ENCODE data around the gene SUPT6H.

Gene SUPT6H

GRCh38 chr17:28703552-28704218 lies 41.7 kb downstream of the SUPT6H start:
- H3K4me3 Mint-ChIP-seq, result no peak overlapping the region
- H3K9me3 Mint-ChIP-seq (ENCODE audit: low read depth), result no peaks in the 10 kb centered on the region
- H3K27me3 Mint-ChIP-seq, result no peaks in the 10 kb centered on the region
- no peaks in the 10 kb centered on the region for H3K36me3 Mint-ChIP-seq
- no peaks in the 10 kb centered on the region for H3K4me1 Mint-ChIP-seq (ENCODE audit: low read depth)
- peak overlapping the region; percentile 43 for H3K27ac Mint-ChIP-seq

DNA sequence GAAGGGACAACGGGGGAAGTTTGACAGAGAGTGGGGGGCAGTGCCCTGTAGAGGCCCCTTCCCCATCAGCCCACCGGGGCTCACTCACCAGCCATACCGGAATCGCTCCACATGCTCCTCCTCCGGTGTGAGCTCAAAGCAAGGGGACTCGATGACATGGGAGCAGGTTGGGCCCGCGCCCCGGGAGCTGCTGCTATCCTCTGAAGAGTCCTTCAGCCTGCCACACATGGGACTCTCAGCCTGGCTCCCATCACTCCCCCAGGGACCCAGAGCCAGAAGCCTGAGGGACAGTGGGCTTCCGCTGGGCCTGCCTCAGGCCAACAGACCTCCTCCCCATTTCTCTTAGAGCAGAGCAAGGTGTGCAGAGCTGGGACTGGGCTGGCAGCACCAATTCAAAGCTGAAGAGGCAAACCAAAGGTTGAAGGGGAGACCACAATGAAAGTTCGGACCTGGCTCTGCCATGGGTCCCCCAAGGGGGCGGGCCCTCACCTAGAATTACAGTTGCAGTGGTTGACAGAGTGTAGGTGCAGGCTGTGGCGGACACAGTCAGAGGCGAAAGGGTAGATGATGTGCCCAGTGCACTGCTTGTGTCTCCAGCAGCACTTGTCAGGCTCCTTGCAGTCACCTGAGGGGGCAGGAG lies 42.3 kb downstream of the SUPT6H start:
- H3K4me1 Mint-ChIP-seq (ENCODE audit: low read depth), result no peaks in the 10 kb centered on the region
- no peaks in the 10 kb centered on the region for H3K36me3 Mint-ChIP-seq
- no peaks in the 10 kb centered on the region for H3K9me3 Mint-ChIP-seq (ENCODE audit: low read depth)
- H3K27me3 Mint-ChIP-seq, result no peaks in the 10 kb centered on the region
- H3K4me3 Mint-ChIP-seq, result no peak overlapping the region
- no peak overlapping the region for H3K27ac Mint-ChIP-seq

DNA sequence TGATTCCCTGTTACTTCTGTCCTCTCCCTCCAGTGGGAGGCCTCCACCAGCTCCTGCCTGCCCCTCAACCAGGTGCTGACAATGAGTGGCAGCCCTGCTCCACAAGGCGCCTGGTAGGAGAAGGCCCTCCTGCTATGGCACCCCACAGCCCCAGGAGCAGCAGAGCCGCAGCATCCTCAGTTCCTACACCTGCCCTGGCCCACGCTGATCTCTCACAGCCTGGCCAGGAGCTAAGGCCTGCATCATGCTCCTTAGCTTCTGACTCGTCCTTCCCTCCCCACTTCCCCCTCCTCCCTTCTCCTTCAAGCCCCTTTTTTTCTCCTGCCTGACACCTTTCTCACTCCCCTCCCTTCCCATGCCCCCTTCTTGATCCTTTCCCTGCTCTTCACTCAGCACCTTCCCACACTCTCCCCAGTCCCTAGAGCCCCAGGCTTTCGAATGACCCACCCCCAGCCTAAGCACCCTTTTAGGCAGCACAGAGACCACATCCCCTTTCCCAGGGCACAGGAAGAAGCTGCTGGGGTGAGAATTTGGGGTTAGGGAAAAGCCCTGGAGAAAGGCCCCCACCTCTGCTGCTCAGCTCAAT lies 43.2 kb downstream of the SUPT6H start:
- no peaks in the 10 kb centered on the region for H3K27me3 Mint-ChIP-seq
- H3K9me3 Mint-ChIP-seq (ENCODE audit: low read depth), result no peaks in the 10 kb centered on the region
- no peak overlapping the region for H3K4me3 Mint-ChIP-seq
- peak overlapping the region; percentile 68 for H3K27ac Mint-ChIP-seq
- H3K36me3 Mint-ChIP-seq, result no peaks in the 10 kb centered on the region
- no peaks in the 10 kb centered on the region for H3K4me1 Mint-ChIP-seq (ENCODE audit: low read depth)

DNA sequence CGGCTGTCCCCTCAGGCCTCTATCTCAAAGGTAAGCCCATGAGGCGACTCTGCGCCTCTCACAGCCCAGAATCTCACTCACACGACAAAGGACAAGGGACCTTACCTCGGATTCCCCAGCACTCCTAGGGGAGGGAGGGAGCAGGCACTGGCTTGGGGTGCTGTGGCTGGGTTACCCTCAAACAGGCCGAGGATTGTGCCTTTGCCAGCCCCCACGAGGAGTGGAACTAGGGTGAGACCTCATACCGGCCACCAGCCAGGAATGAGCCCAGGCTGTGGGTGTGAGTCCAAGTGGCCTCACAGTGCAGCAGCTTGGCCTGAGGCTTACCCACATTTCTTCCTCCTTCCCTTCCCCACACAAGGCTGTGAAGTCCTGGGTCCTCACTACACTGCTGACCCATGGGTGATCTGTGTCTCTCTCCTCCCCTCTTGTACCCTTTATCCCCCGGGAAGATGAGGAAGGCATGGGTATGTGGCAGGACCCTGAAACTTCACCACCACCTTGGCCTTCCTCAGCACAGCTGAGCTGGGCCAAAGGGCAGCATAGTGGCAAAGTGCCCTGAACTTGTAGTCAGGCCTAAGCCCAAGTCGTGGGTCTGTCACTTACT lies 43.8 kb downstream of the SUPT6H start:
- Mint-ChIP-seq H3K36me3 (no peaks in the 10 kb centered on the region), H3K27me3 (no peaks in the 10 kb centered on the region), H3K9me3 (ENCODE audit: low read depth) (no peaks in the 10 kb centered on the region), H3K4me3 (no peak overlapping the region), H3K4me1 (ENCODE audit: low read depth) (peaks cover 4% of the 10 kb centered on the region), H3K27ac (peak overlapping the region; percentile 68)

DNA sequence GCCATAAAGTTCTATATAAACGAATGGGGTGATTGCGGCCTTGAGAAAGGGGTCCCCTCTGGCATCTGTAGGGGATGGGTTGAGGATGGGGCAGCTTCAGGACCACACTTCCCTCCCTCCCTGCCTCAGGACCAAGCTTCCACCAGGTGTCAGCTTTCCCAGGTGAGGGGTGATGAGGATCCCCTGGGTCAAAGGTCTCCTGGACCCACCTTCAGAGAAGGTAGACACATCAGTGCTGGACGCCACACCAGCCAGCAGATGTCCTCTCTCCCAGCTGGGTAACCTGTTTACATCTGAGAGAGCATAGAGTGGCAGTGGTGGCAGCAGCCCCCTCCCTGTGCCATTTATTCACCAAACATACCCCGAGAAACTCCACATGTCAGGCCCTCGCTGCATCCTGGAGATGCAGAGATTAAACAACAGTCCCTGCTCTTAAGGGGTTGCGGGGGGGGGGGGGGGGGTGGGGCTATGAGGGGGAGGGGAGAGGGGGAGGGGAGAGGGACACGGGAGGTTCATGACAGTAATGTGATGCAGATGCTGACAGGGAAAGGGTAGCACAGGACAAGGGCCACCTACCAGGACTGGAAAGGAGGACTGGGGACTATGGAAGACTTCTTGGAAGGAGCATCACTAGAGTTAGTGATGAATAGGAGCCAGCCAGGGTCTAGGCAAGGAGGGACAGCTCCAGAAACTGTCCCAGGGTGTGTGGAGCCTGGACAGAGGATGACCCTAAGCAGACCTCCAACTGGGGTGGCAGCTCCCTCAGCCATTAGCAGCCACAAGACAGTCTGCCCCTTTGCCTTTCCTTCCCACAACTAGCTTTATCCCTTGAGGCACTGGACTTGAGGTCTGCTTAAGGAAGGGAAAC lies 44.7 kb downstream of the SUPT6H start:
- Mint-ChIP-seq H3K4me1 (ENCODE audit: low read depth) (peaks cover 8% of the 10 kb centered on the region), H3K9me3 (ENCODE audit: low read depth) (no peaks in the 10 kb centered on the region), H3K27me3 (no peaks in the 10 kb centered on the region), H3K4me3 (no peak overlapping the region), H3K36me3 (no peaks in the 10 kb centered on the region), H3K27ac (peak overlapping the region; percentile 41)

DNA sequence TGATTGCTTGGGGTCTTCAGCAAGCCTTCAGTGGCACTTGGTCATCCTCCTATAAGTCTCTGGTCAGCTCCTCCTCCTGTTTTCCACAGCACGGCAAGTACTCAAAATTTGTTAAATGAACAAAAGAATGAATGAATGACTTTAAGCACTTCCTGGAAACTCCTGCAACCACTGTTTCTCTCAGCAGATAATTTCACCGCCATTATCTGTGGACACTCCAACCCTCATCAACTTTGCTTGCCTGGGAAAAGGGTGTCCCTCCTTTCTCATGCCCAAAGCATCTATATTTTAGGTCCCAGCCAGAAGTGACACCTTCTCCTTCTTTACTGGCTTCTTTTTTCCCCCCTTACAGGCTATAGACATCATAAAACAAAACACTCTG lies 45.3 kb downstream of the SUPT6H start:
- Mint-ChIP-seq H3K27me3 (no peaks in the 10 kb centered on the region), H3K4me1 (ENCODE audit: low read depth) (peaks cover 14% of the 10 kb centered on the region), H3K27ac (peak overlapping the region; percentile 43), H3K36me3 (no peaks in the 10 kb centered on the region), H3K4me3 (no peak overlapping the region), H3K9me3 (ENCODE audit: low read depth) (no peaks in the 10 kb centered on the region)

GRCh38 chr17:28710861-28711722 lies 49.1 kb downstream of the SUPT6H start:
- H3K4me1 Mint-ChIP-seq (ENCODE audit: low read depth), result peaks cover 26% of the 10 kb centered on the region
- H3K4me3 Mint-ChIP-seq, result peak overlapping the region; percentile 88
- H3K36me3 Mint-ChIP-seq, result peaks cover 3% of the 10 kb centered on the region
- H3K9me3 Mint-ChIP-seq (ENCODE audit: low read depth), result no peaks in the 10 kb centered on the region
- no peaks in the 10 kb centered on the region for H3K27me3 Mint-ChIP-seq
- peak overlapping the region; percentile 82 for H3K27ac Mint-ChIP-seq

- Mint-ChIP-seq H3K9me3 (ENCODE audit: low read depth) (no peaks in the 10 kb centered on the region), H3K27ac (peak within 1 kb of the TSS; percentile 82), H3K4me1 (ENCODE audit: low read depth) (peaks cover 29% of the 10 kb centered on the region), H3K36me3 (peaks cover 3% of the 10 kb centered on the region), H3K27me3 (no peaks in the 10 kb centered on the region), H3K4me3 (peak within 1 kb of the TSS; percentile 88)
Observed at GRCh38 chr17:28711723-28712031, 49.7 kb downstream of the SUPT6H start, which contains the start of gene PROCA1. Gene PROCA1, minus strand, starts transcription at chr17:28711888. Its CDS starts 228 bp downstream, at chr17:28711660.

GRCh38 chr17:28712032-28712704 lies 50.2 kb downstream of the SUPT6H start:
- Mint-ChIP-seq H3K4me3 (peak overlapping the region; percentile 85), H3K27ac (peak overlapping the region; percentile 82), H3K4me1 (ENCODE audit: low read depth) (peaks cover 29% of the 10 kb centered on the region), H3K36me3 (peaks cover 3% of the 10 kb centered on the region), H3K27me3 (no peaks in the 10 kb centered on the region), H3K9me3 (ENCODE audit: low read depth) (no peaks in the 10 kb centered on the region)

DNA sequence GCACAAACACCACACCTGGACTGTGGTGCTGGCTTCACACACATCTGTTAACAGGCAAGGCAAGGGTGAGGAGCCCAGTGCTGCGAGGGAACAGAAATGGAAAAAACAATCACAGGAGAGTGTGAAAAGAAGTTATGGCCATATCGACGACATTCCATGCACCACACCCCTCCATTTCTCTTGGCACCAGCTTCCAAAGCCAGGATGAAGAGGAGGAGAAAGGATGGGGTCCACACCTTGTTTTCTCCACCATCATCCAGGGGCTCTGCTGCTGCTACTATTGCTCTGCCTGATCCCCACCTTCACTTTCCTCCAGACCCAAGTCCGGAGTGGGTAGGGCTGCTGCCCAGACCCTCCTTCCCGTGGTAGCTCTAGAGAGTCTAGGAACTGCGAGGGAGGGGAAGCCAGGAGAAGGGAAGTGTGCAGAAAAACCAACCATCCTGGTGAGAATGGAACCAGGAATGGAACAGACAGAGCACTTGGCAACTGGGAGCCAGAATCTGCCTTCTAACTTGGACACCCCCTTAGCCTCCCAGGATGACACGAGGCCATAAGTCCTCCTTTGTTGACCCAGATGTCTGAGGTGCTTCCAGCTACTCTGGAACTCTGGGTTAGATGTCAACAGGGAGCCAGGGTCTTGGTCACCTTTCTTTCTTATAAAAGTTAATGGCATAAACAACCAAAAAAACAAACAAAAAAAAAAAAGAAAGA lies 50.9 kb downstream of the SUPT6H start:
- peak overlapping the region; percentile 70 for H3K27ac Mint-ChIP-seq
- peak overlapping the region; percentile 85 for H3K4me3 Mint-ChIP-seq

GRCh38 chr17:28714281-28714680 lies 52.3 kb downstream of the SUPT6H start:
- Mint-ChIP-seq H3K36me3 (peaks cover 3% of the 10 kb centered on the region), H3K4me1 (ENCODE audit: low read depth) (peaks cover 39% of the 10 kb centered on the region), H3K27ac (no peak overlapping the region), H3K27me3 (no peaks in the 10 kb centered on the region), H3K4me3 (peak overlapping the region; percentile 13), H3K9me3 (ENCODE audit: low read depth) (no peaks in the 10 kb centered on the region)

More for the DNA sequence above, 50.9 kb downstream of the SUPT6H start:
- Mint-ChIP-seq H3K4me1 (ENCODE audit: low read depth) (peaks cover 29% of the 10 kb centered on the region), H3K36me3 (peaks cover 3% of the 10 kb centered on the region), H3K27me3 (no peaks in the 10 kb centered on the region), H3K9me3 (ENCODE audit: low read depth) (no peaks in the 10 kb centered on the region)

GRCh38 chr17:28715217-28715616 lies 53.2 kb downstream of the SUPT6H start:
- Mint-ChIP-seq H3K27ac (peak overlapping the region; percentile 29), H3K36me3 (peaks cover 6% of the 10 kb centered on the region), H3K27me3 (no peaks in the 10 kb centered on the region), H3K4me3 (no peak overlapping the region), H3K9me3 (ENCODE audit: low read depth) (no peaks in the 10 kb centered on the region), H3K4me1 (ENCODE audit: low read depth) (peaks cover 42% of the 10 kb centered on the region)
